Stimulated activated CD4-positive, alpha-beta T cell treated with anti-CD3 and anti-CD28 coated beads, Interleukin-1b, Interleukin-23, amount 100 ng/mL, for 4 hours (primary cell): Measurements from ENCODE around the gene DBH.

Experiments
- DNase-seq, 2 donors: peaks; one replicate each; pipeline ENCODE4 v3.0.0-alpha.2; 2020; ENCODE audit warnings: low read depth in 2 of 2

The DBH gene

GRCh38 chr9:133701981-133702797 lies 66.0 kb downstream of the DBH start:
- DNase-seq, result peak; percentile 56 to 61

- DNase-seq, result no peak
Observed at GRCh38 chr9:133702798-133703590, 66.8 kb downstream of the DBH start.

- no peak for DNase-seq
Observed at GRCh38 chr9:133703591-133704399, 67.6 kb downstream of the DBH start.

GRCh38 chr9:133704711-133705181 lies 68.6 kb downstream of the DBH start:
- no peak for DNase-seq

GRCh38 chr9:133705576-133705975 lies 69.4 kb downstream of the DBH start:
- no peak for DNase-seq

- no peak for DNase-seq
Observed at GRCh38 chr9:133706307-133707050, 70.3 kb downstream of the DBH start.

- no peak for DNase-seq
Observed at GRCh38 chr9:133707065-133707762, 71.1 kb downstream of the DBH start.

- no peak for DNase-seq
Observed at GRCh38 chr9:133707763-133708245, 71.6 kb downstream of the DBH start.

- no peak for DNase-seq
Observed at GRCh38 chr9:133708246-133709014, 72.3 kb downstream of the DBH start.
